HL-60 (cell line): ENCODE data around the gene PCYOX1L.

Experiments
- DNase-seq, 2 experiments: peaks; one replicate each; pipeline ENCODE4 v3.0.0-alpha.2; 2010 to 2020; ENCODE audit warnings: low read depth in 1 of 2, low spot score in 1 of 2
- H3K27ac ChIP-seq: fragments of 250-450 bp; sonication (Bioruptor Pico); replicated peaks from 2 replicates; pipeline ENCODE4 v1.5.1; 2020; ENCODE audit warnings: mild to moderate bottlenecking, moderate library complexity
- H3K27me3 ChIP-seq: fragments of 250-450 bp; sonication (Bioruptor Pico); 2 replicates; pipeline ENCODE4 v1.5.1; 2021; ENCODE audit warnings: mild to moderate bottlenecking, moderate library complexity; ENCODE audit not compliant: insufficient read depth, poor library complexity, severe bottlenecking
- H3K4me3 ChIP-seq: replicated peaks from 2 replicates; pipeline ENCODE4 v1.5.1; 2011; ENCODE audit warnings: mild to moderate bottlenecking, control low read depth, low read length; ENCODE audit not compliant: insufficient read depth
- GABPA ChIP-seq: IDR thresholded peaks from 2 replicates; pipeline ENCODE4 v1.6.1; 2012; ENCODE audit warnings: low read depth
- POLR2AphosphoS5 ChIP-seq: IDR thresholded peaks from 2 replicates; pipeline ENCODE4 v1.6.1; 2012; ENCODE audit warnings: low read depth
- SPI1 ChIP-seq: IDR thresholded peaks from 2 replicates; pipeline ENCODE4 v1.6.1; 2012; ENCODE audit warnings: low read depth, mild to moderate bottlenecking, borderline replicate concordance
- TF ChIP-seq, protein P1 (sequence below): IDR thresholded peaks from 2 replicates; pipeline ENCODE4 v1.6.1; 2012; ENCODE audit warnings: low read depth; ENCODE audit not compliant: insufficient replicate concordance
- TF ChIP-seq, protein P2 (sequence below): IDR thresholded peaks from one replicate; pipeline ENCODE4 v1.5.1; 2011; ENCODE audit warnings: low read length, control low read depth, inconsistent platforms; ENCODE audit not compliant: insufficient read depth

The PCYOX1L gene

DNA sequence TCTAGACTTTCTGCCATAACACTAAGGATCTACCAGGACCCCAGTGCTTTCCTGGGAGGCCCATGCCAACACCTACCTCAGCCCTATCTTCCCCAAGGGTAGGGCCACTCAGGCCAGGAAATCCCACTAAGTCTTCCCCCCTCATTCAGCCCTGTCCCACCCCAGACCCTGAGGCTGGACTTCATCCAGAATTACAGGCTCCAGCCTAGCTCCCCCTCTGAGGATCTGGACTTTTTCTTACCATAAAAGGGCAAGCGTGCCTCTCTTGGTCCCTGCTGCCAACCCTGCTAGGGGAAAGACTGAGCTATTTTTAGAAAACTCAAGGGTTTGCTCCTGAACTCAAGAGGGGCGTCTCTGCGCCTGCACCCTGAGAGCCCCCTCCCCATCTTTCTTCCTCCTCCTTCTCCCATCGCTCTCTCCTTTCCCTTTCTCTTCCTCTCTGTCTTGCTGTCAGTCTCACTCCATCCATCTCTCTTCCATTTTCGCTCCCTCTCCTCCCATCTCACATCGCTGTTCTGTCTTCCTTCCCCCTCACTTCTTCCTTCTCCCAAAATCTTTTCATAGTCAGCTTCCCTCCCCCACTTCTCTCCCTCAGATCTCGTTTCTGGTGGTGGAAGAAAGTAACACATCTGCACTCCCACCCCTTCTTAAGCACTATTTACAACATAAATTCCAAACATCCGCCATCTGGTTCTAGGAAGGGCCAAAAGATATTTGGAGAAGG, 59.3 kb downstream of the PCYOX1L start:
- Histone ChIP-seq H3K27me3 (no peaks in the 10 kb centered on the region), H3K4me3 (no peak overlapping the region), H3K27ac (no peak overlapping the region)
- no peak for DNase-seq
- TF ChIP-seq GABPA (no peak), SPI1 (no peak), POLR2AphosphoS5 (no peak)
- TF ChIP-seq, protein P1, sequence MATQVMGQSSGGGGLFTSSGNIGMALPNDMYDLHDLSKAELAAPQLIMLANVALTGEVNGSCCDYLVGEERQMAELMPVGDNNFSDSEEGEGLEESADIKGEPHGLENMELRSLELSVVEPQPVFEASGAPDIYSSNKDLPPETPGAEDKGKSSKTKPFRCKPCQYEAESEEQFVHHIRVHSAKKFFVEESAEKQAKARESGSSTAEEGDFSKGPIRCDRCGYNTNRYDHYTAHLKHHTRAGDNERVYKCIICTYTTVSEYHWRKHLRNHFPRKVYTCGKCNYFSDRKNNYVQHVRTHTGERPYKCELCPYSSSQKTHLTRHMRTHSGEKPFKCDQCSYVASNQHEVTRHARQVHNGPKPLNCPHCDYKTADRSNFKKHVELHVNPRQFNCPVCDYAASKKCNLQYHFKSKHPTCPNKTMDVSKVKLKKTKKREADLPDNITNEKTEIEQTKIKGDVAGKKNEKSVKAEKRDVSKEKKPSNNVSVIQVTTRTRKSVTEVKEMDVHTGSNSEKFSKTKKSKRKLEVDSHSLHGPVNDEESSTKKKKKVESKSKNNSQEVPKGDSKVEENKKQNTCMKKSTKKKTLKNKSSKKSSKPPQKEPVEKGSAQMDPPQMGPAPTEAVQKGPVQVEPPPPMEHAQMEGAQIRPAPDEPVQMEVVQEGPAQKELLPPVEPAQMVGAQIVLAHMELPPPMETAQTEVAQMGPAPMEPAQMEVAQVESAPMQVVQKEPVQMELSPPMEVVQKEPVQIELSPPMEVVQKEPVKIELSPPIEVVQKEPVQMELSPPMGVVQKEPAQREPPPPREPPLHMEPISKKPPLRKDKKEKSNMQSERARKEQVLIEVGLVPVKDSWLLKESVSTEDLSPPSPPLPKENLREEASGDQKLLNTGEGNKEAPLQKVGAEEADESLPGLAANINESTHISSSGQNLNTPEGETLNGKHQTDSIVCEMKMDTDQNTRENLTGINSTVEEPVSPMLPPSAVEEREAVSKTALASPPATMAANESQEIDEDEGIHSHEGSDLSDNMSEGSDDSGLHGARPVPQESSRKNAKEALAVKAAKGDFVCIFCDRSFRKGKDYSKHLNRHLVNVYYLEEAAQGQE = no peak
- TF ChIP-seq, protein P2, sequence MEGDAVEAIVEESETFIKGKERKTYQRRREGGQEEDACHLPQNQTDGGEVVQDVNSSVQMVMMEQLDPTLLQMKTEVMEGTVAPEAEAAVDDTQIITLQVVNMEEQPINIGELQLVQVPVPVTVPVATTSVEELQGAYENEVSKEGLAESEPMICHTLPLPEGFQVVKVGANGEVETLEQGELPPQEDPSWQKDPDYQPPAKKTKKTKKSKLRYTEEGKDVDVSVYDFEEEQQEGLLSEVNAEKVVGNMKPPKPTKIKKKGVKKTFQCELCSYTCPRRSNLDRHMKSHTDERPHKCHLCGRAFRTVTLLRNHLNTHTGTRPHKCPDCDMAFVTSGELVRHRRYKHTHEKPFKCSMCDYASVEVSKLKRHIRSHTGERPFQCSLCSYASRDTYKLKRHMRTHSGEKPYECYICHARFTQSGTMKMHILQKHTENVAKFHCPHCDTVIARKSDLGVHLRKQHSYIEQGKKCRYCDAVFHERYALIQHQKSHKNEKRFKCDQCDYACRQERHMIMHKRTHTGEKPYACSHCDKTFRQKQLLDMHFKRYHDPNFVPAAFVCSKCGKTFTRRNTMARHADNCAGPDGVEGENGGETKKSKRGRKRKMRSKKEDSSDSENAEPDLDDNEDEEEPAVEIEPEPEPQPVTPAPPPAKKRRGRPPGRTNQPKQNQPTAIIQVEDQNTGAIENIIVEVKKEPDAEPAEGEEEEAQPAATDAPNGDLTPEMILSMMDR = no peak

DNA sequence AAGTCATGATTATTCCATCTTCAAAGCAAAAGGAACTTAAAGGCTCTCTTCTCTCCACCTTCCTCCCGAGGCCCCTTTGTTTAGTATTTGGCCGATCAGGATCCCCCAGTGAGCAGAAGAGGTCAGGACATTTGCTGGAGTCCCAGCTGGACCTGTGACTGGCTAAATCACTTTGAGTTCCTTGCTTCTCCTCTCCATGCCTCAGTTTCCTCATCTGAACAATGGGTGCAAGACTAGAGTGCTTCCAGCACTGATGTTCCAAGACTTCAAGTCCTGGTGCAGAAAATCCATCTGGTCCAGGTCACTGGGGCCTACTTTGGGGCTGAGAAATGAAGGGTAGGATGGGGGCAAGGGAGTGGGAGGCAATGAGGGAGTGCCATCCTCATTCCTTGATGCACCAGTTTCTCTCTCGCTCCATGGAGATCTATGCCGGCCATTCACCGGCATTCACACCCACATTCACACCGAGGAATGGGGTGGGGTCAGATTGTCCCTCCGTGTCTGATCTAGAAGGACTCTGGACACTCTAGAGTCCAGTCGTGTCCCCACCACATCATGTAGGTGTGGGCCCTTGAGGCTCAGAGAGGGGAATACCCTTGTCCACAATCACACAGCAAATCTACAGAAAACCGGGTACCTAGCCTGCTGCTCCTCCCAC, 60.0 kb downstream of the PCYOX1L start:
- no peak overlapping the region for H3K4me3 ChIP-seq
- DNase-seq = no peak
- no peak for TF ChIP-seq GABPA
- TF ChIP-seq SPI1 = no peak
- TF ChIP-seq, protein P2 = no peak
- TF ChIP-seq, protein P1 = no peak
- TF ChIP-seq POLR2AphosphoS5 = no peak
- no peaks in the 10 kb centered on the region for H3K27me3 ChIP-seq
- no peak overlapping the region for H3K27ac ChIP-seq

DNA sequence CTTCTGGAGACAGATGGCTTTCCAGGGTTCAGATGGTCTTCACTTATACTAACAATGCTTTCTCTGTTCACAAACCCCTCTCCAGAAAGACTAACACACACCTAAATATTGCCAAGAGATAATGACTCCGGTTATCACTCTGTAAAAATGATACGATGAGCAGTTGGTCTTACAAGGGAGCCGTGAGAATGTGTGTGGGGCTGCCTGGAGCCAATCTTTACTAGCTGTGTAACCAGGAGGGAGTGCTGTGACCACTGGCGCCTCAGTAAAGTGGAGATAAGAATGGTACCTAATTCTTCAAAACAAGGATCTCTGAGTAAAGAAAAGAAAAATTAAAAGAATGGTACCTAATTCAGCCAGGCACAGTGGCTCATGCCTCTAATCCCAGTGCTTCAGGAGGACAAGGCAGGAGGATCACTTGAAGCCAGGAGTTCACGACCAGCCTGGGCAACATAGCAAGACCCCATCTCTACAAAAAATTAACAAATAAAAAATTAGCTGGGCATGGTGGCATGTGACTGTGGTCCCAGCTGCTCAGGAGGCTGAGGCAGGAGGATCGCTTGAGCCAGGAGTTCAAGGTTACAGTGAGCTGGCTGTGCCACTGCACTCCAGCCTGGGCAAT, 61.2 kb downstream of the PCYOX1L start:
- H3K27ac ChIP-seq = no peak overlapping the region
- TF ChIP-seq, protein P2 = no peak
- TF ChIP-seq SPI1 (no peak), GABPA (no peak), POLR2AphosphoS5 (no peak)
- TF ChIP-seq, protein P1 = no peak

More for the DNA sequence above, 61.2 kb downstream of the PCYOX1L start:
- Histone ChIP-seq H3K27me3 (no peaks in the 10 kb centered on the region), H3K4me3 (no peak overlapping the region)
- DNase-seq = no peak
